Activated CD8-positive, alpha-beta memory T cell treated with anti-CD3 and anti-CD28 coated beads, Interleukin-2, amount 50 U/mL, for 1 hour (primary cell): ENCODE measurements around the gene CTBS.

Experiments used
- DNase-seq: peaks from one replicate; pipeline ENCODE4 v3.0.0-alpha.2; 2020; ENCODE audit errors: extremely low read depth

Gene CTBS

DNA sequence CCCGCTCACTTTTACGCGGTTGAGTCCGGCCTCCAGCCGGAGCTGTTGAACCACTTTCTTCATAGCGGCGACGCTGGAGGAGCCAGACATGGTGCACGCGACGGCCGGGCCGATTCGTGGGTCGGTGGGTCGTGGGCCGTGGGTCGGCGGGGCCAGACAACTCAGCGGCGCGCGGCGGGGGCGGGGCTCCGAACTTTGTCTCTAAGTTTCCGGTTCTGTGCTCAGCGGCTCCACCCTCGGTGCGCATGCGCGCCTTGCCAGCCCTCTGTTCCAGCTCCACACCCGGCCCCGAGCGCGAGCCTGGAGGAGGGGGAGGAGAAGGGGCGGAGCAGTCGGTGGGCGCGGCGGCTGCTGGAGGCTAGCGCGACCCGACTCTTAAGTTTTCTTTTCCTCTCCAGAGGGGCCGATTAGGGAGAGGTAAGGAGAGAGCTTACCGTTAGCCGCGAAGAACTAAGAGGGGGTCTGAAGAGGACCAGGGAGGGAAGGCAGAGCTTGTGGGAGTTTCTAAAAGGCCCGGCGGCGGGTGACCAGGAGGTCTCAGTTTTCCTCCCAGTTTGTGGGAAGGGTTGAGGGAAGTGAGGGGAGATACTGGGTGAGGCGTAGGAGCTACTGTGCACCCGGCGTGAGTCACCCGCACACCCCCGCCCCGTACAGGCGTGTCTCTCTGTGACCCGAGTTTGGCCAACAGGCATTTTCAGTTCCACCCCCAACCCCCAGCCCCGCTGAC is 68.1 kb downstream of the CTBS start, which contains the start of the genes GNG5 and SPATA1:
Gene GNG5 (minus strand): TSS at position 580 of the 727 bp plus-strand sequence. CDS start 490 bp downstream, at position 90.
Gene SPATA1 (plus strand): TSS at position 385 of the 727 bp plus-strand sequence. CDS start 9,974 bp downstream, outside the sequence.
- peak; percentile 89 for DNase-seq

DNA sequence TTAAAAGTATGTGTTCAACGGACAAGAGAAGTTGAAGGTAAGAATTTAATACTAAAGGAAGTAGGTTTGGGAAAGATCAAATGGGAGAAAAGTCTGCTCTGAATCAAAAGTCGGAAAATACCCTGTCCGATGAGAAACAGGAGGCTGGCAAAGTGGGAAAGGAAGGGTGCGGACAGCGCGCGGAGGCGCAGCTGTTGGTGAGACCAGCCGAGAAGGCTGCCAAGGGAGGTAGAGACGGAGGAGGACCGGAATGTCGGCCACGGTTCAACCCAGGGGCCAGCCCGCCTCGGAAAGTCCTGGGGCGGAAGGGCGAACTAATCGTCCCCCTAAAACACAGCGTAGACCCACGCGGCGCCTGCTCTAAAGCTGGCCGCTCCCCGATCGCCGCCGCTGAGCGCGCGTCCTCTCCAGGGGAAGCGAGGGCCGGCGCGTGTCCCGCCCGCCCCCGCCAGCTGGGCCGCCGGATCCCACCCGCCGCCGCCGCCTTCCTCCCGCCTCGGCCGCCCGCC is 68.7 kb downstream of the CTBS start:
- no peak for DNase-seq

DNA sequence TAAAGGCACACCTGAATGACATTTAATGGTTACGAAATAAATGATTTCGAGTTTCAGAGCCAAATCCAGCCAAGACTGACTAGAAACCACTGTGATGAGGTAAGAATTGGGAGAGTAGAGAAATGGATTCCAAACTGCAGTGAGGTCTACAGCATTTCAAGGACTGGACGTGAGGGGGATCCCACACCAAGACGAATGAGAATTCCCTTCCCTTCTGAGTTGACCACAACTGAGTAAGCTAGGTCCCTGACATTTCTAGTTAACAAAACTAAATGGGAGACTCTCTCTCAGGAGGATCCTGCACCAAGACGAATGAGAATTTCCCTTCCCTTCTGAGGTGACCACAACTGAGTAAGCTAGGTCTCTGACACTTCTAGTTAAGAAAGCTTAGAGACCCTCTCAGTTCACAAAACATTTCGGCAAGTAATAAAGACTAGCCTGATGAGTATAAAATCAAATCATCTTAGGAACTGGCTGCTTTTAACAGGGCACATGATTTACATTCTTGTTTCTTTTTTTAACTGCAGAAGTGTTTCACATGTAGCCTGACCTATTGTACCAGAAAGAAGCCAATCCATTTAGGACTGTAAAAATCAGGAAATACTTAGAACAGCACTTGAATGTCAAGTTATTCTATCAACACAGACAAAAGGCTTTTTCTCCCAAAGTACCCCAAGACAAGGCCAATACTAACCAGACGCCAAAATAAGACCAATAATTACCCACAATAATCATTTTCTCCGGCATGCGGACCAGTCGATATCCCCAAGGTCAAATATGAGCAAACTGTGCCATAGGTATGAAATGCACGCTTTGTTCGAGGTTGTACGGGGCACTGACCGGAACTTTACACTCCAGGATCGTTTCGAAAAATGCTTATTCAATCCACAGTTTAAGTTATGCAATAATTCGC is 69.4 kb downstream of the CTBS start:
- DNase-seq, result no peak

GRCh38 chr1:84502927-84503326 is 71.3 kb downstream of the CTBS start:
- DNase-seq, result no peak
